HG03066 (cell line): Measurements from ENCODE around the gene PLPPR5.
"Not testable (repeated sequence)": the region's sequence is repeated elsewhere in the genome, so short reads cannot be mapped to it uniquely, and the experiment has no call there.

Source experiments
- ATAC-seq: cut with Tn5 transposase; IDR thresholded peaks from one replicate; pipeline ENCODE4 v1.9.1; 2021; ENCODE audit warnings: low read depth; ENCODE audit not compliant: unreplicated experiment

PLPPR5 gene, protein sequence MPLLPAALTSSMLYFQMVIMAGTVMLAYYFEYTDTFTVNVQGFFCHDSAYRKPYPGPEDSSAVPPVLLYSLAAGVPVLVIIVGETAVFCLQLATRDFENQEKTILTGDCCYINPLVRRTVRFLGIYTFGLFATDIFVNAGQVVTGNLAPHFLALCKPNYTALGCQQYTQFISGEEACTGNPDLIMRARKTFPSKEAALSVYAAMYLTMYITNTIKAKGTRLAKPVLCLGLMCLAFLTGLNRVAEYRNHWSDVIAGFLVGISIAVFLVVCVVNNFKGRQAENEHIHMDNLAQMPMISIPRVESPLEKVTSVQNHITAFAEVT

DNA sequence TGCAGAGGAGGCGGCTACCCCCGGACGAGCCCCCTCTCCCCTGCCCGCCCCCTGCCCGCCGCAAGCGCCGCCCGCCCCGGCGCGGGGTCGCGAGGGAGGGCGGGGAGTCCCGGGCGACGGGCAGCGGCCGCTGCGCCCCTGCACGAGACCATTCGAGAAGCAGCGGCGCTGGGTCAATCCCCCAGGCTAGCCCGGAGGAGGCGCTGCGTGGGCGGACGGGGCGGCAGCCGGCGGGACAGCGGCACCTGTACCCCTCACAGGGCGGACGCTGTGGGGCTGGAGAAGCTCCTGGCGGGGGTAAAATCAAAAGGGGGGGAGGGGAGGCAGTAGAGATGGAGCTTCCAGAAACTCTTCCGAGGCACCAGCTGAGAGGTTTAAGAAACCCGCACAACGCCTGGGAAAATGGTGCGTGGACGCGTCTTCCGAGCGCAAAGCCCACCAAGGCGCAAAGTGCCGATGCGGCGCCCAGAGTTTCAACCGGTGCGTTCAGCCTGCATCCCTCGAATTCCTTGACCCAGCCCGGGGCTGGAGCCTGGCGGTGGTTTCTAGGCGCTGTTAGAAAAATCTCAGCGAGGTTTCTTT, at the start of gene PLPPR5:
PLPPR5 (minus strand) TSS at position 1 of the 582 bp plus-strand sequence. CDS start 190 bp downstream, outside the sequence.
- ATAC-seq: no peak

DNA sequence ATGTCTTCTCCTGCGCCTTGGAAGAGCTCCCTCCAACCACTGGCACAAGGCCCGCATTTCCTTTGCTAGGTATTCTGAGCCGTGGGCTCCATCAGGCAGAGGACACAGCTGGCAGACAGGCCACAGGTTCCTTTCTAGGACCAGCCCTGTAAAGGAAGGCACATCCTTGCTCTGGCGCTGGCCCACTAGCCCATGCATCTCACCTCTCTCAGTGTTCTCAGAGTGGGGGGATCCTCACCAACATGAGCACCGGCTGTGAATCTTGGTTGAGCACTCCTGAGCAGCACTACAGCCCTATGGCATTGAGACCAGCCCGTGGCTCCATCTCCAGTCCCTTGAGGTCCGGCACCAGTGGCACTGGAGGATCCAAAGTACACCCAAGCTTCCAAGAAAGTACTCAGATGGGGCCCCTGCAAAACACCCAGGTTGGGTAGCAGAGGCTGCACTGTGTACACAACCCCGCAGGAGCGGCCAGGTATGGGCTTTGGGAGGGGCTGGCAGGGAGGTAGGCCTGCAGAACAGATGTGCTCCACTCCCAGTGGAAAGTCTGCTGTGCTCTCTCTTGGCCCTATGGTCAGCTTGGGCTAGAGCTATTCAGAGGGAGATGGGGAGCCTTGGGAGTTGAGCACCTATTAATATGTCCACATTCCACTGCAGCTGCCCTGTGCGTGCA, 47.1 kb upstream of the PLPPR5 start:
- no peak for ATAC-seq

DNA sequence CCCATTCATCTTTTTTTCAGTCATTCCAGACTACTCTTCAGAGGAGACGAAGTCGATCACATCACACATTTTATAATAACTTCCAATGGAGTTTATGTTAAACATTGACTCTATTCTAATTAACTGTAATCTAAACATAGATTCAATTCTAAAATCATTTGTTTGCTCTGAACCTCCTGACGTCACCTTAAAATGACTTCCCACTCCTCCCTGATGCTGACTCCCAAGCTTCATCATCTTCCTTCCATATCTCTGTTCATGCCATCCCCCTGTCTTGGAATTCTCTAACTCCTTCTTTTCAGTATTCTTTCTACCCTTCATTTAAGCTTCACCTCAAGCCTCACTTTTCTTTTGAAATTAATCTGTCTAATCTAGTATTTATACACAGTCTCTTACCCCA, 45.1 kb upstream of the PLPPR5 start:
- no peak for ATAC-seq

DNA sequence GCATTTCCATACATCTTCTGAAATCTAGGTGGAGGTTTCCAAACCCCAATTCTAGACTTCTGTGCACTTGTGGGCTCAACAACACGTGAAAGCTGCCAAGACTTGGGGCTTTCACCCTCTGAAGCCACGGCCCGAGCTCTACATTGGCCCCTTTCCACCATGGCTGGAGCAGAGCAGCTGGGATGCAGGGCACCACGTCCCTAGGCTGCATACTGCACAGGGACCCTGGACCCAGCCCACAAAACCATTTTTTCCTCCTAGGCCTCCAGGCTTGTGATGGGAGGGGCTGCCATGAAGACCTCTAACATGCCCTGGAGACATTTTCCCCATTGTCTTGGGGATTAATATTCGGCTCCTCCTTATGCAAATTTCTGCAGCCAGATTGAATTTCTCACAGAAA, 32.1 kb upstream of the PLPPR5 start:
- ATAC-seq: not testable (repeated sequence)

DNA sequence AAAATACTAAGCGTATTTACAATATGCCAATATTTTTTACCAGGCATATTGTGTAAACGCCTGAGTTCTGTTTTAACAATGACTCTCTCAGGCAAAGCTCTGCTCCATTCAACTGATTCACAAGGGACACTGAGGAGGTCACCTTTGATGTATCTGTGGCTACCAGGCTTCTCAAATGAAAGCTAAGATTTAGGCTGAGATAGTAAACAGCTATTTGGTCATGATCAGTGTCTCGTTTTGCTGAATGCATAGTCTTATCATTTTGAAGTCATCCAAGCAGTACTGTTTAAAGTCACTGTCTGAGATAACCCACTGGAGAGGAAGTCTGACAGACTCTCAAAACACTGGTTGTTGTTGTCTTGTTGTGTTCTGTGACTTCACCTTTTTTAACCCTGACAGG, 13.7 kb upstream of the PLPPR5 start:
- no peak for ATAC-seq

DNA sequence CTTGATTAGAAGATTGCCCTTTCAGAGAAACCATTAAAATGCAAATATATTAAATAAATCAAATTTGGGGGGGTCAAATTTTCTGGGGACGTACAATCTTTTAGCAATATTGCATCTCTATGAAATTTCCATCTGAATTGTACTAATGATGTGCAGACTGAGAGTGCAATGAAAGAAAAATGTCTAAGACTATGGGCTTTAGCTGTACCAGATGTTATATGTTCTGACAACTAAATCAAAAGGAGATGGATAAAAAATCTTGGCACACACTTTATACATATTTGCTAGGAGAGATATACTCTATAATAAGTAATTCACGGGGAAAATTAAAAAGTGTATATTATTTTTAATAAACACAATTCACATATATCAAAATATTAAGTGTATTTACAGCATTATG, 13.0 kb upstream of the PLPPR5 start:
- no peak for ATAC-seq

DNA sequence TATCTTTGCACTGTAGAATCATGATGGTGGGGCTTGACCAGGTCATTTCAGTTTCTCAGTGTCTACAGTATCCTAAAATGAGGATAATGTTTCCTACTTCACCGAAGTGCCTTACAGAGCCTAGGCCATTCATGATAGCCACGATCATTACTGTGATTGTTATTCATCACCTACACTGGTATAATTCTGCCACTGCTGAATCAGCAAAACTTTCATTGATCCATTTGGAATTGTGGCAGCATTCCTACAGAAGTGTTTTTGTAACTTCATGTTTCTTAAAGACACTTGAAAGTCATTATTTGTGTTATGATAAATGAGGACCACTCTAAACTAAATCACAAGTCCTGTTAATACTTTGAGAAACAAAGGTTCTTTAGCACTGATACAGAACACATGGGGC, 6.0 kb upstream of the PLPPR5 start:
- ATAC-seq: no peak

DNA sequence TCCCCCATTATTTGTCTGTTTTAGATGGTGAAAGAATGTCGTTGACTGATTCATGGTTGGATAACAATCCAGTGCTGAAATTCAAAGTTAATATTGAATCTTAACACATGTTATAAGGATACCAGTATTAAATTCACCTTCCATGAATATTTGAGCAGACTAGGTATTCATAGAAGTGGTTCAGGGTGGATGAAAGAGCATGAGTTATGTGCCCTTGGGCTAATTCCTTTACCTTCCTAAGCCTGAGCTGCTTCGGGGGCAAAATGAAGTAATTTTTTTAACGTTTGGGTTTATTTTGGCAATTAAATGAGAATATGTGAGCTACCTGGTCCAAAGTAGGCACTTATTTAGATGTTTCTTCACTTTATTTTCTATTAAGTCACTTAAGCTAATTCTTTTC, 2.7 kb upstream of the PLPPR5 start:
- ATAC-seq: no peak

DNA sequence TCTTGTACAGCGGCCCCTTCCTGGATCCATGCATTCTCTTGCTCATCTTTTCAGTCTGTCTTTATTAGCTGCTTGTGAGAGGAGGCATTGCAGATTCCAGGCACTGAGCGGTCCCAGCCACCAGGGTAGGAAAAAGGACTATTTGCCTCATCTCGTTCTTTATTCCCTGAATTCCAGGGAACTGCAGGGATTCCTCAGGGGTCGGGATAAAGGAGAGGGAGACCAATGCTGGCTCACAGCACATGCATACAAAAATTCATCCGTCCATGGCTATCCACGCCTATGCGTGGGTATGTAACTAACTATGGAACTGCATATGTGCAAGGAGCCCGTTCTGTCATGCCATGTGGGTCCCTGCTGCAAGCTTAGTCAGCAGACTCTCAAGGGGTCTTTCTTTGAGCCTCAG, 879 bp upstream of the PLPPR5 start:
- ATAC-seq: no peak

DNA sequence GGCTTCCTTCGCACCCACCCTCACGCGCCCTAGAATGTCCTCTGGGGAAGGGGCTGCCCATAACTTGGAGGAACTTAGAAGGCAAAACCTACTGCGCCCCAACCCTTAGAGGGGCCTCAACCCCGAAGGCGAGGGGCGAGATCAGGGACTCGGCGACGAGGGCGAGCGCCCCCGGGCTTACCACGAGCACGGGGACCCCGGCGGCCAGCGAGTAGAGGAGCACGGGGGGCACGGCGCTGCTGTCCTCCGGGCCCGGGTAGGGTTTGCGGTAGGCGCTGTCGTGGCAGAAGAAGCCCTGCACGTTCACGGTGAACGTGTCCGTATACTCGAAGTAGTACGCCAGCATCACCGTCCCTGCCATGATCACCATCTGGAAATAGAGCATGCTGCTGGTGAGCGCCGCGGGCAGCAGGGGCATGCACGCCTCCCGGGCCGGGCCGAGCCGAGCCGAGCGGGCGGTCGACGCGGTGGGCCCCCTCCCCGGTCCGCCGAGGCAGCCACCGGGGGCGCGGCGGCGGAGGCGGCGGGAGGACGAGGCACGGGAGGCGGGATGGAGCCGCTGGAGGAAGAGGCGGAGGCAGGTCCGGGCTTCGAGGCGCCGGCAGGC, 304 bp downstream of the PLPPR5 start:
- no peak for ATAC-seq

DNA sequence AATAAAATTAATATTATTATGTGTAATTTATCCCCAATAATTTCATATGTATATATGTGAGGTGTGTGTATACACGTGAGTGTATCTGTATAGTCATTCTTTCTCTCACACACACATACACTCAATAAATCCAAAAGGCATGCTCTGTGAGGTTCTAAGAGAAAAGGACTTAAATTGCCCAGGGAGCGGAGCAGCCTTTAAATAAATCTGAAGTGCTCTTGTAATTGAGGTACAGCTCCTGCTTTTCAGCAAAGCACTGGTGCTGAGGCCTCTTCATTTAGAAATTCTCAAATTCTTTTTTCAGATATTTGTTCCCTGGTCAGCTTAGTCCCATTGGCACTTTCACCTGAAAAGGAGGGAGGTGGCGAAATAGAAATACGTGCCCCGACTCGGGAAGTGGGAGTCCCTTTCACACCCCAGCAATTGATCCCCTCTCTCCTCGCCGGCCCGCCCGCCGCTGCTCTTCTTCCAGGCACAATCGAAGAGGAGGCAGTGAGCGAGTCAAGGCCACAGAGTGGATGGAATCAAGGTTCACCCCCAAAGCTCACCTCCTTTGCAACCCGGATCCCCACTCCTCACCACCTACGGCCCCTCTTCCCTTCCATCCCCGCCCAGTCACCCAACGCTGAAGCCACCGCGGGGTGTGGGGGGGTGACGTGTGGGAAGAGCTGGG, 944 bp downstream of the PLPPR5 start:
- ATAC-seq: no peak

DNA sequence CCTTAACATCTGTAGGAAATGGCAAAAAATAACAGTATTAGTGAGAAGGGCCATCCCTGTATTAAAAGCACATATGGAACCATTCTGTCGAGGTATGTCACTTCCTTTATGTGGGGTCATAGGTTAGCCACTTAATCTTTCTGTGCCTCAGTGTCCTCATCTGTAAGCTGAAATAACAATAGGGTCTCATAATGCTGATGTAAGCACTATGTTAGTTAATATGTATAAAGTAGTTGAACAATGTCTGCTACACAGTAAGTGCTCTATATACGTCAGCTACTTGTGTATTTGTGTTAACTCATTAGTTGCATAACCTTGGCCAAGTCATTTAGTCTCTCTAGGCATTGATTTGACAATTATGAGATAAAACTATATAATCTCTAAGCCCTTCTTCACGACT, 11.8 kb downstream of the PLPPR5 start:
- no peak for ATAC-seq

DNA sequence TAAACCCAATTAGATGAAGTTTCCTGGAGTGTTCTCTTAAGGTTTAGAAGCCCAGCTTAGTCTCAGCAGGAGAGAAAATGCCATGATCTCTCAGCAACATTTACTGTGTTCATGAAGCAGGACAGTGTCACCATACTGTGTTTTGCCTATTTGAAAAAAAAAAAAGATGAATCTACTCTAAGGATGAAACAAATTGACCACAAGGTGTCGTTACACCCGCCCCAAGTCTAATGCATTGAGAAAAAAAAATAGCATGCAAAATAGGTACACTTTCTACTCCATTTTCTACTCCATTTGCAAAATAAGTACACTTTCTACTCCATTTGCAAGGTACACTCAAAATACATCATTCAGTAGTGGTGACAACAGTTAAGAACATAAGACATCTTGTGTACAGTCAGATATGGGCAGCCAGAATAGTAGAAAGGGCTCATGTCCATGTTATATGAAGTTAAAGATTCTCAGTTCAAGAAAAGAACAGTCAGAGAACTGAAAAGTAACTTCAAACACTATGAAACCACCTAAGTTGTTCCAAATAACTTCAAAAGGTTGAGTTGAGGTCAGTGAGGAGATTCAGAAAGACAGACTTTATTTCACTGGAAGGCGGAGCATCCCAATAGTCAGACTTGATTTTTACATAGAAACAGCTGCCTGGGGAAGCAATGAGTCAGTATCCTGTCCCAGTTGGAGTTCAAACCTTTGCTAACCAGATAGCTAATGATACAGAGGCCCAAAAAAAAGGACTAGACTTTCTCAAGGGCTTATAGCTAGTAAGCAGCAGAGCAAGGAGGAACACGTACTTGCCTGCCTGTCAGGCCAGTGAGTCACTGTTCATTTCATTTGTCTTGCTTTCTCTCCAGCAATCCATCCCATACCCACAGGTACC, 13.3 kb downstream of the PLPPR5 start:
- ATAC-seq: no peak

DNA sequence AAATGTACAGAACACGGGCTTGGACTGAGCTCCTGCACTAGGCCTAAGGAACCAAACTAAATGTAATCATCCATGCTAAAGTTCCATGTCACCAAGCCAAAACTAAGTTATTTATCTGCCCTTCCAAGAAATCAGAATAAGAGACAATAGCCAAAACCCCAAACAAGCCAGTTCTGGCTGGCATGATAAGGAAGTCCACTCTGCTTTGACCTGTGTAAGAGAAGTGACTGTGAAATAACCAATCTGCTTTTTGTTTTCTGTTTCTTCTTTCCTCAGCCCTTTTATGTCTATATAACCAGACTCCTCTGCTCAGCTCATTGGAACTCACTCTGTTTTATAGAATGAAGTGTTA, 15.1 kb downstream of the PLPPR5 start:
- no peak for ATAC-seq

DNA sequence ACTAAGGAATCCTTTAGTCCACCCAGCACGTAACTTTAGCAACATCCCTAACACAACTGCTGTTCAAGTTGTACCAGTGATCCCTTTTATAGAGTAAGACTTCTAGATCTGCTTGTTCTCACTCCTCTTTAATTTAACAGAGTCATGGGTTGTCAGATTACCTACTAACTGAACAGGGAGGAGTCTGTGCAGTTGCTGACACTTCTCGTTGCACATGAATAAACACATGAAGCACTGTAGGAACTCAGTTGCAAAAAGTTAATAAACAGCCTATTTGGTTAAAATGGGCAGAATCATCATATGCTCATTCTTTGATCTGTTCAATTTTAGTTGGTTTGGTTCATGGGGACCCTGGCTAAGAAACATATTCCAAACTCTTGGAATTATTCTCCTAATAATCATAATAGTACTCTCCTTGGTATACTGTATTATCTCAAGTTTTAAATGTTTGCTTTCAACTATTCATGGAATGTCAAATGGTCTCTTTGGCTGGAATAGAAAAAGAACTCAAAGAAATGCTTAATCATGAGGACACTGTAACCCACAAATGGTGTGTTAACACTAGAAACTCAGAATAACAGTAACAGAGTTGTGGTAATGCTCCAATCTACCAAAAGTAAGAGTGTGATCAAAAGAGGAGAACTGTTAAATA, 15.6 kb downstream of the PLPPR5 start:
- ATAC-seq: peak; percentile 58

DNA sequence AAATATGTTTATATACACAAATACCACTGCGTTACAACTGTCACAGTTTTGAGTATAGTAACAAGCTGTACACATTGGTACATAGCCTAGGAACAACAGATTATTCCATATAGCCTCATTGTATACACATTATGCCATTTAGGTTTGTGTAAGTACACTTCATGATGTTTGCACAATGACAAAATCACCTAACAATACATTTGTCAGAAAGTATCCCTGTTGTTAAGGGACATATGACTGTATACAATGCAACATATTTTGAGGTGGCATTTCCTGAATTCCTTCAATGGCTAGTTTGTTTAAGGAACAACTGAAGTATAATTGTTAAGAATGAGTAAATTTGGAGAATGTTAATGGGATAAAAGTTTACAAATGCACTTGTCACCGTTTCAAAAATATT, 19.0 kb downstream of the PLPPR5 start:
- ATAC-seq: no peak

DNA sequence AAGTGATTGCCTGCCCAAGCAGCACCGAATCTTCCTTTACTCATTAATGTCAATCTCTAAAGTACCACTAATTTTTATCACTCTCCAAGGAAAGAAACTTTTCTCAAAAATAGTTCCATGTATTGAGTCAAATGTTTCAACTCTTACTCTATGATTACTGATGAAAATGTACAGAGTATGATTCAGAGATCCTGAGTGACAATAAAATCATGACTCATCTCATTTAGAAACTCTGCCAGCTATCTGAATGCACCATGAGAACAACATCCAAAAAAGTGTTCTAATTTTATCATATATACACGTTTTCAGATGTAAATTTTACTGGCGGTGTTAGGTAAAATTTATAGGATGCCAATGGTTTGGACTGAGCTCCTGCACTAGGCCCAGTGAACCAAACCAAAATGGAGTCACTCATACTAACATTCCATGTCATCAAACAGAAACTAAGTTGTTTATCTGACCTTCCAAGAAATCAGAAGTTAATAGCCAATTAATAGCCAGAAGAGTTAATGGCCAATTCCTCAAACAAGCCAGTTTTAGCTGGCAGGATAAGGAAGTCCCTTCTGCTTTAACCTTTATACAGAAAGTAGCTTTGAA, 22.6 kb downstream of the PLPPR5 start:
- no peak for ATAC-seq

DNA sequence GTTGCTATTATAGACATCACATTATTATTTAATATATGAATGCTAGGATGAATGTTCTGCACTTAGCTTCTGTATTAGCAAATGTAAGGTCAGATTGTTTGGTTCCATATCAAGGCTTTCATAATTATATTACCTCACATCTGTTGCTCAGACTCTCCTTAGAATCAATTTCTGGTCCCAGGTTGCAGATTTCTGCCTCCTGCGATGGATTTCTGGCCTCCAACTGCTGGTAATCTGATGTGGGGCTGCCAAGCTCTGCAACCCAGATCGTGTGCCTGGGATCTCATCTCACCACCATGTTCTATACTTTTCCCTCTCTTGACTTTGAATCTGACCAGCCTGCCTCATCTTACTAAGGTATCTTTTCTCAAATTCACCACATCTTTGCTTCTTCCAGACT, 25.2 kb downstream of the PLPPR5 start:
- no peak for ATAC-seq

DNA sequence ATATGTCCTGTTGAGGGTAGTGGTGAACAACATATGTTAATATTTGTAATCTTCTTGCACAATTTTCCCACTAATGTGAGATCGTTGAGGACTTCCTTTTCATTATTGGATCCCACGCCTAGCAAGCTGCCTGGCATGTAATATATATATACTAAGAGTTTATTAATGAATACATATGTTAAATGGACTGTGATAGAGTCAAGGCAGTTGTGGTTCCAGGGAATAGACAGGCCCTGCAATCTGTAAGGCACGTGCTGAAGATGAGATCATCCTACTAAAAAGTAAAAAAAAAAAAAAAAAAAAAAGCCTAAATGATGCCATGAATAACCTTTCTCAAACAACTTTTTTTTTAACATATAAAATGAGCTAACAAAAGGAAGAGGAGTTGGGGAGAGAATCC, 28.9 kb downstream of the PLPPR5 start:
- no peak for ATAC-seq
